Measurements from ENCODE around the gene AKR7A2. TPM values are rescaled to one million over a fixed set of nuclear protein-coding genes. Genes with fewer than 3 reads are reported as not detected.

Gene AKR7A2
- total and polyA plus RNA-seq, 10 of the 15 experiments (the other 5 are each of a cell fraction or from before 2014, with no cell fraction given) = 1.3 to 114 (median 48.0) TPM

- SMC1A ChIA-PET (ENCODE audit: uncharacterized antibody, unreplicated experiment) = no interaction called here
- RAD21 ChIA-PET (ENCODE audit: unreplicated experiment) = no interaction called here
- no peak overlapping the region for H2AFZ ChIP-seq (ENCODE audit: control insufficient read depth, low read depth, low read length)
- TSS peak; percentile 54 for BruUV-seq (replicated peaks)
- in situ Hi-C loops (cut with MboI) = no loop called here
- no peak overlapping the region for H3K4me2 ChIP-seq (ENCODE audit: control insufficient read depth, insufficient read depth)
- no peaks in the 10 kb centered on the region for H3K27me3 ChIP-seq (replicated peaks in 1 of 2; ENCODE audit: control insufficient read depth in 2 of 2, insufficient read depth in 2 of 2, low read length in 1 of 2)
- POLR2A ChIA-PET = no interaction called here
- no peak overlapping the region for H3K4me3 ChIP-seq
- FAIRE-seq = no peak
- ATAC-seq = no peak
- intact Hi-C loops (cut with micrococcal nuclease; ENCODE audit: unreplicated experiment) = no loop called here
- DNase-seq (ENCODE audit: low read depth, low spot score) = no peak
- no peaks in the 10 kb centered on the region for H4K20me1 ChIP-seq (ENCODE audit: control insufficient read depth, insufficient read depth)
- WGBS (ENCODE audit: insufficient coverage, insufficient replicate concordance, low lambda C conversion rate, missing lambda C conversion rate) = 83% methylated on average over 12 of the region's 12 CpGs
- 0 out of 2 replicates have a peak, but pooled peaks cover 3% of the 10 kb centered on the region for H3K4me1 ChIP-seq (ENCODE audit: control insufficient read depth, insufficient read depth, low read length)
- H3K9me3 ChIP-seq (replicated peaks; ENCODE audit: control insufficient read depth, insufficient read depth, low read length) = no peaks in the 10 kb centered on the region
- no peak overlapping the region for H3K27ac ChIP-seq (ENCODE audit: control insufficient read depth, insufficient read depth)
- H3K9ac ChIP-seq (ENCODE audit: control insufficient read depth, insufficient read depth, low read length) = no peak overlapping the region
- no peaks in the 10 kb centered on the region for H3K79me2 ChIP-seq (ENCODE audit: control insufficient read depth, insufficient read depth, low read length)
- H3K36me3 ChIP-seq (ENCODE audit: control insufficient read depth in 2 of 2, insufficient read depth in 2 of 2, low read length in 1 of 2) = peaks cover 0 to 3% of the 10 kb centered on the region in 2 experiments; a peak in 3 of 4 replicates
- CTCF ChIA-PET = interaction anchor here (0.5 kb wide), 1 partner anchor 83 kb away, joined by 3 read pairs; no protein-coding TSS in a partner anchor
- no peak for TF ChIP-seq ZBTB4 (CRISPR knock-in tag; IDR thresholded peaks at IDR 0.05)
- no peak for TF ChIP-seq PAX5 (IDR thresholded peaks at IDR 0.05; ENCODE audit: borderline replicate concordance, low read depth, low read length)
- no peak for TF ChIP-seq KDM1A (IDR thresholded peaks at IDR 0.05; ENCODE audit: borderline replicate concordance)
- TF ChIP-seq, protein P1, sequence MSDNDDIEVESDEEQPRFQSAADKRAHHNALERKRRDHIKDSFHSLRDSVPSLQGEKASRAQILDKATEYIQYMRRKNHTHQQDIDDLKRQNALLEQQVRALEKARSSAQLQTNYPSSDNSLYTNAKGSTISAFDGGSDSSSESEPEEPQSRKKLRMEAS (IDR thresholded peaks at IDR 0.05; ENCODE audit: low read depth, low read length) = no peak
- no peak for TF ChIP-seq SREBF2 (IDR thresholded peaks at IDR 0.05; ENCODE audit: low read length)
- TF ChIP-seq, protein P2, sequence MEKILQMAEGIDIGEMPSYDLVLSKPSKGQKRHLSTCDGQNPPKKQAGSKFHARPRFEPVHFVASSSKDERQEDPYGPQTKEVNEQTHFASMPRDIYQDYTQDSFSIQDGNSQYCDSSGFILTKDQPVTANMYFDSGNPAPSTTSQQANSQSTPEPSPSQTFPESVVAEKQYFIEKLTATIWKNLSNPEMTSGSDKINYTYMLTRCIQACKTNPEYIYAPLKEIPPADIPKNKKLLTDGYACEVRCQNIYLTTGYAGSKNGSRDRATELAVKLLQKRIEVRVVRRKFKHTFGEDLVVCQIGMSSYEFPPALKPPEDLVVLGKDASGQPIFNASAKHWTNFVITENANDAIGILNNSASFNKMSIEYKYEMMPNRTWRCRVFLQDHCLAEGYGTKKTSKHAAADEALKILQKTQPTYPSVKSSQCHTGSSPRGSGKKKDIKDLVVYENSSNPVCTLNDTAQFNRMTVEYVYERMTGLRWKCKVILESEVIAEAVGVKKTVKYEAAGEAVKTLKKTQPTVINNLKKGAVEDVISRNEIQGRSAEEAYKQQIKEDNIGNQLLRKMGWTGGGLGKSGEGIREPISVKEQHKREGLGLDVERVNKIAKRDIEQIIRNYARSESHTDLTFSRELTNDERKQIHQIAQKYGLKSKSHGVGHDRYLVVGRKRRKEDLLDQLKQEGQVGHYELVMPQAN (conservative IDR thresholded peaks at IDR 0.05) = no peak
- TF ChIP-seq, protein P3, sequence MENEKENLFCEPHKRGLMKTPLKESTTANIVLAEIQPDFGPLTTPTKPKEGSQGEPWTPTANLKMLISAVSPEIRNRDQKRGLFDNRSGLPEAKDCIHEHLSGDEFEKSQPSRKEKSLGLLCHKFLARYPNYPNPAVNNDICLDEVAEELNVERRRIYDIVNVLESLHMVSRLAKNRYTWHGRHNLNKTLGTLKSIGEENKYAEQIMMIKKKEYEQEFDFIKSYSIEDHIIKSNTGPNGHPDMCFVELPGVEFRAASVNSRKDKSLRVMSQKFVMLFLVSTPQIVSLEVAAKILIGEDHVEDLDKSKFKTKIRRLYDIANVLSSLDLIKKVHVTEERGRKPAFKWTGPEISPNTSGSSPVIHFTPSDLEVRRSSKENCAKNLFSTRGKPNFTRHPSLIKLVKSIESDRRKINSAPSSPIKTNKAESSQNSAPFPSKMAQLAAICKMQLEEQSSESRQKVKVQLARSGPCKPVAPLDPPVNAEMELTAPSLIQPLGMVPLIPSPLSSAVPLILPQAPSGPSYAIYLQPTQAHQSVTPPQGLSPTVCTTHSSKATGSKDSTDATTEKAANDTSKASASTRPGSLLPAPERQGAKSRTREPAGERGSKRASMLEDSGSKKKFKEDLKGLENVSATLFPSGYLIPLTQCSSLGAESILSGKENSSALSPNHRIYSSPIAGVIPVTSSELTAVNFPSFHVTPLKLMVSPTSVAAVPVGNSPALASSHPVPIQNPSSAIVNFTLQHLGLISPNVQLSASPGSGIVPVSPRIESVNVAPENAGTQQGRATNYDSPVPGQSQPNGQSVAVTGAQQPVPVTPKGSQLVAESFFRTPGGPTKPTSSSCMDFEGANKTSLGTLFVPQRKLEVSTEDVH (IDR thresholded peaks at IDR 0.05; ENCODE audit: low read depth, partially characterized antibody) = no peak
- TF ChIP-seq, protein P4, sequence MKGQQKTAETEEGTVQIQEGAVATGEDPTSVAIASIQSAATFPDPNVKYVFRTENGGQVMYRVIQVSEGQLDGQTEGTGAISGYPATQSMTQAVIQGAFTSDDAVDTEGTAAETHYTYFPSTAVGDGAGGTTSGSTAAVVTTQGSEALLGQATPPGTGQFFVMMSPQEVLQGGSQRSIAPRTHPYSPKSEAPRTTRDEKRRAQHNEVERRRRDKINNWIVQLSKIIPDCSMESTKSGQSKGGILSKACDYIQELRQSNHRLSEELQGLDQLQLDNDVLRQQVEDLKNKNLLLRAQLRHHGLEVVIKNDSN (IDR thresholded peaks at IDR 0.05; ENCODE audit: borderline replicate concordance, extremely low read length, insufficient read depth, low read depth, low read length) = no peak
- TF ChIP-seq BRCA1 (IDR thresholded peaks at IDR 0.05; ENCODE audit: low read depth, low read length) = no peak
- no peak for TF ChIP-seq NFXL1 (IDR thresholded peaks at IDR 0.05; ENCODE audit: borderline replicate concordance)
- TF ChIP-seq SUZ12 (IDR thresholded peaks at IDR 0.05; ENCODE audit: unreplicated experiment) = no peak
These were observed 20.9 kb upstream of the AKR7A2 start for GRCh38 chr1:19332832-19333231.
